ENCODE measurements around the gene PCDH9.
"Not testable (repeated sequence)": the region's sequence is repeated elsewhere in the genome, so short reads cannot be mapped to it uniquely, and the experiment has no call there.

The PCDH9 gene

GRCh38 chr13:66296875-66297274, 933.3 kb downstream of the PCDH9 start:
- no peak for DNase-seq

- no peak for DNase-seq
Measured at GRCh38 chr13:66296328-66296727, 933.8 kb downstream of the PCDH9 start.

GRCh38 chr13:66286806-66287205, 943.3 kb downstream of the PCDH9 start:
- not testable (repeated sequence) for DNase-seq

- no peak for DNase-seq
Measured at GRCh38 chr13:66275416-66275815, 954.7 kb downstream of the PCDH9 start.

GRCh38 chr13:66273011-66273410, 957.1 kb downstream of the PCDH9 start:
- no peak for DNase-seq

- DNase-seq, result no peak
Measured at GRCh38 chr13:66266761-66267160, 963.4 kb downstream of the PCDH9 start.

- no peak for DNase-seq
Measured at GRCh38 chr13:66266348-66266747, 963.8 kb downstream of the PCDH9 start.

GRCh38 chr13:66265371-66265770, 964.8 kb downstream of the PCDH9 start:
- DNase-seq, result no peak

GRCh38 chr13:66264971-66265370, 965.2 kb downstream of the PCDH9 start:
- no peak for DNase-seq

- no peak for DNase-seq
Measured at GRCh38 chr13:66262330-66262729, 967.8 kb downstream of the PCDH9 start.

- DNase-seq, result not testable (repeated sequence)
Measured at GRCh38 chr13:66259426-66259825, 970.7 kb downstream of the PCDH9 start.
